ENCODE data around the gene NTRK2. TPM values are rescaled to one million over a fixed set of nuclear protein-coding genes. Genes with fewer than 3 reads are reported as not detected.
A peak's percentile ranks its signal among the peaks of the same experiment; 100 is the strongest.

The NTRK2 gene
- total RNA-seq, 1 experiment from 2014 or later, result 0.06 TPM

DNA sequence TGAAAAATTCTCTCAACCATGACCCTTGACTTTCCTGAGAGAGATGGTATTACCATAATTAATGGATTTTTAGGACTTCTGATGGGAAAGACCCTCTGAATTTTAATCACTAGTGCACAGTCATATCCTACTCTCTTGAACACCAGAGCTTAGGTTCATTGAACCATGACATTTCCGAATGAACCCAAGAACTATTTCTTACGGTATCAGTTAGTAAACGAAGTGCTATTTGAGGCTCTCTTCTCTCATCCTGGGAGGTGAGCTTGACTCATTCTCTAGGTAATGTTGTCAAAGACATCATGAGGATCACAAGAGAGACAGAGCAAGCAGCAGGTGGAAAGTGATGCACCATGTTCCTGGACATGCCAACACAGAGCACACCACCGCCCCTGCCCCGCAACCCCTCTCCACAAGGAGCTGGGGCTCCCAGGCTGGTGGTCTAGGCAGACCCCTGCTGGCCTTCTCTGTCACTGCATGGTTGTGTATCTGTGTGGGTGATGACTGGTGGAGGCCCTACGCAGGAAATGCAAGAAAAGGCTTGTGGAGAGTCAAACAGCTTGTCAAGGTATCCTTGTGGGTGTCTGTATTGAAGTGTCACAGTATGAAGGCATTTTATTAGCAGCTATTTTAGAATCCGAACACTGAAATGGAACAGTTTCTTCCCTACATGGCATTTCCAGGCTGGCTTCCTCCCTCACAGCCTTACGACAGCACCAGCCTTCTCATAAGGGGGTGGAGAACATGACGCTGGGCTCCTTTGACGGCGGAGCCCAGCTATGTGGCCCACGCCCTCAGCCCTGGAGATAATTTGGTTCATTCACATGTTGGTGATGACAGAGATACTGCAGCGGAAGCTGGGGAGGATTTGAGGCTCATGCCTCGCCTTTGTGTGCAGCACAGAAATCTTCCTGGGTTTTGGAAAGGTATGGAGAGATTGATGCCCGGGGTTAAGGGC, 297.6 kb downstream of the NTRK2 start:
- TF ChIP-seq, protein P1, sequence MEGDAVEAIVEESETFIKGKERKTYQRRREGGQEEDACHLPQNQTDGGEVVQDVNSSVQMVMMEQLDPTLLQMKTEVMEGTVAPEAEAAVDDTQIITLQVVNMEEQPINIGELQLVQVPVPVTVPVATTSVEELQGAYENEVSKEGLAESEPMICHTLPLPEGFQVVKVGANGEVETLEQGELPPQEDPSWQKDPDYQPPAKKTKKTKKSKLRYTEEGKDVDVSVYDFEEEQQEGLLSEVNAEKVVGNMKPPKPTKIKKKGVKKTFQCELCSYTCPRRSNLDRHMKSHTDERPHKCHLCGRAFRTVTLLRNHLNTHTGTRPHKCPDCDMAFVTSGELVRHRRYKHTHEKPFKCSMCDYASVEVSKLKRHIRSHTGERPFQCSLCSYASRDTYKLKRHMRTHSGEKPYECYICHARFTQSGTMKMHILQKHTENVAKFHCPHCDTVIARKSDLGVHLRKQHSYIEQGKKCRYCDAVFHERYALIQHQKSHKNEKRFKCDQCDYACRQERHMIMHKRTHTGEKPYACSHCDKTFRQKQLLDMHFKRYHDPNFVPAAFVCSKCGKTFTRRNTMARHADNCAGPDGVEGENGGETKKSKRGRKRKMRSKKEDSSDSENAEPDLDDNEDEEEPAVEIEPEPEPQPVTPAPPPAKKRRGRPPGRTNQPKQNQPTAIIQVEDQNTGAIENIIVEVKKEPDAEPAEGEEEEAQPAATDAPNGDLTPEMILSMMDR (conservative IDR thresholded peaks at IDR 0.05; ENCODE audit: low read depth, low read length), result peak; percentile 37; the same call in 1 of the 2 replicates
- TF ChIP-seq EZH2 (IDR thresholded peaks at IDR 0.05; ENCODE audit: borderline replicate concordance, low read depth, low read length, poor library complexity, severe bottlenecking), result no peak
- Histone ChIP-seq H3K4me1 (ENCODE audit: insufficient read depth, low read length, poor library complexity, severe bottlenecking) (no peaks in the 10 kb centered on the region), H3K27me3 (replicated peaks; ENCODE audit: insufficient read depth, low read depth, low read length, poor library complexity) (peaks cover 3% of the 10 kb centered on the region), H3K9me3 (ENCODE audit: low read depth, low read length, poor library complexity, severe bottlenecking) (no peaks in the 10 kb centered on the region), H3K27ac (ENCODE audit: low read depth, low read length, poor library complexity, severe bottlenecking) (no peak overlapping the region), H3K36me3 (ENCODE audit: insufficient read depth, low read length, poor library complexity, severe bottlenecking) (no peaks in the 10 kb centered on the region), H3K4me3 (ENCODE audit: low read depth, low read length, poor library complexity, severe bottlenecking) (no peak overlapping the region)
- intact Hi-C loops (cut with micrococcal nuclease; ENCODE audit: unreplicated experiment), result no loop called here
- peak; percentile 15 for DNase-seq (ENCODE audit: low spot score)
- CTCF ChIA-PET, result no interaction called here
- no TSS peak for BruUV-seq (replicated peaks)
- POLR2A ChIA-PET (ENCODE audit: low non-redundant PET), result no interaction called here

DNA sequence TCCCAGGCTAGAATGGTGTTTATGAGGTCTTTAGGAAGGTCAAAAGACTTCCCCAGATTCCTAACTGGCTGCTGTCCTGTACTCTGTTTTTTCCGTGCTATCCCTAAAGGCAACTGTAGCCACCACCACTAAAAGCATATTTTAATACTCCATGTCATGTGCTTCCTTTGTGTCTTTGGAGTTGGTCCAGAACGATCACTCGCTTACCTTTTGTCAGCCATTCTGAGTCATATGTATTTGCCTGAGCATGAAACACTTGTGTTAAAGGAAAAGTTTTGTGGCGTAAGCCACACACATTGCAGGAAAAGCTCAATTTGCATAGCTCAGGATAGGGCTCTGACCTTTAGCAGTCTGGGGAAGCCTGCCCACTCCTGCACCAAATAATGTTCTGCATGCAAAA, 299.6 kb downstream of the NTRK2 start:
- Histone ChIP-seq H3K9me3 (ENCODE audit: low read depth, low read length, poor library complexity, severe bottlenecking) (no peaks in the 10 kb centered on the region), H3K27ac (ENCODE audit: low read depth, low read length, poor library complexity, severe bottlenecking) (no peak overlapping the region), H3K4me1 (ENCODE audit: insufficient read depth, low read length, poor library complexity, severe bottlenecking) (no peaks in the 10 kb centered on the region), H3K4me3 (ENCODE audit: low read depth, low read length, poor library complexity, severe bottlenecking) (no peak overlapping the region), H3K27me3 (replicated peaks; ENCODE audit: insufficient read depth, low read depth, low read length, poor library complexity) (peaks cover 7% of the 10 kb centered on the region), H3K36me3 (ENCODE audit: insufficient read depth, low read length, poor library complexity, severe bottlenecking) (no peaks in the 10 kb centered on the region)
- peak; percentile 4 for DNase-seq (ENCODE audit: low spot score)
- no peak for TF ChIP-seq EZH2 (IDR thresholded peaks at IDR 0.05; ENCODE audit: borderline replicate concordance, low read depth, low read length, poor library complexity, severe bottlenecking)
- TF ChIP-seq, protein P1 (conservative IDR thresholded peaks at IDR 0.05; ENCODE audit: low read depth, low read length), result no peak
- ChIA-PET POLR2A (ENCODE audit: low non-redundant PET) (interaction anchor here (0.6 kb wide), 1 partner anchor 1498 kb away, joined by 3 read pairs; no protein-coding TSS in a partner anchor), CTCF (no interaction called here)
- BruUV-seq (replicated peaks), result no TSS peak
- intact Hi-C loops (cut with micrococcal nuclease; ENCODE audit: unreplicated experiment), result no loop called here

DNA sequence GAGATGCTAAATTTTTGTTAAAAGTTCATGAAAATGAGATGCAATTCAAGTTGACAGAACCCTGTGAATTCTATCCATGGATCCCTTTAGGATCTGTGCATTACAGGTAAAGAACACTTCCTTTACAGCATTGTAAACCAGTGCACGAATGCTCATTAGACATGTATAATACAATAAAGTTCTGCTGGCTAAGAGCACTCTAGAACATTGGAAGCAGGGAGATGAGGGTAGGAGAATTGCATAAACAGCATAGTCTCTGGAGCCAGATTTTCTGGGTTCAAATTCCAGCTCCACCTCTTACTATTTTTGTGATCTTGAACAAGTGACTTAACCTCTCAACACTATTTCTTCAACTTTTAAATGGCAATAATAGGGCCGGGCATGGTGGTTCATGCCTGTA, 300.2 kb downstream of the NTRK2 start:
- POLR2A ChIA-PET (ENCODE audit: low non-redundant PET), result no interaction called here
- intact Hi-C loops (cut with micrococcal nuclease; ENCODE audit: unreplicated experiment), result no loop called here
- TF ChIP-seq, protein P1 (conservative IDR thresholded peaks at IDR 0.05; ENCODE audit: low read depth, low read length), result no peak
- TF ChIP-seq EZH2 (IDR thresholded peaks at IDR 0.05; ENCODE audit: borderline replicate concordance, low read depth, low read length, poor library complexity, severe bottlenecking), result no peak
- Histone ChIP-seq H3K27me3 (replicated peaks; ENCODE audit: insufficient read depth, low read depth, low read length, poor library complexity) (peaks cover 7% of the 10 kb centered on the region), H3K36me3 (ENCODE audit: insufficient read depth, low read length, poor library complexity, severe bottlenecking) (no peaks in the 10 kb centered on the region), H3K9me3 (ENCODE audit: low read depth, low read length, poor library complexity, severe bottlenecking) (no peaks in the 10 kb centered on the region), H3K4me1 (ENCODE audit: insufficient read depth, low read length, poor library complexity, severe bottlenecking) (no peaks in the 10 kb centered on the region), H3K27ac (ENCODE audit: low read depth, low read length, poor library complexity, severe bottlenecking) (no peak overlapping the region), H3K4me3 (ENCODE audit: low read depth, low read length, poor library complexity, severe bottlenecking) (no peak overlapping the region)
- CTCF ChIA-PET, result no interaction called here
- no peak for DNase-seq (ENCODE audit: low spot score)
- BruUV-seq (replicated peaks), result no TSS peak

Data from A673 (cell line).